ENCODE data around the gene MBD3L3. TPM values are rescaled to one million over a fixed set of nuclear protein-coding genes. Genes with fewer than 3 reads are reported as not detected.
"Not testable (repeated sequence)": the region's sequence is repeated elsewhere in the genome, so short reads cannot be mapped to it uniquely, and the experiment has no call there.

MBD3L3 gene
- total RNA-seq, 2 donors from 2014 or later: not detected

DNA sequence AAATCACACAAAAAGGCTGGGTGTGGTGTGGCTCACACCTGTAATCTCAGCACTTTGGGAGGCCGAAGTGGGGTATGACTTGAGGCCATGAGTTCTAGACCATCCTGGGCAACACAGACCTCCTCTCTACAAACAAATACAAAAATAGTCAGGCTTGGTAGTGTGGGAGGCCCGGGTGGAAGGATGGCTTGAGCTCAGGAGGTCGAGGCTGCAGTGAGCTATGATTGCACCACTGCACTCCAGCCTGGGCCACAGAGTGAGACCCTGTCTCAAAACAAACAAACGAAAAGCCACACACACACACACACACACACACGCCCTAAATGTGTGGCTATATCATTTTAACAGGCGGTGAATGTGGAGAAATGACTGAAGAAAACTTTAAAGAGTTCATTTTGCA lies 10.1 kb upstream of the MBD3L3 start:
- no peaks in the 10 kb centered on the region for H3K27me3 ChIP-seq (replicated peaks; ENCODE audit: insufficient read depth)

DNA sequence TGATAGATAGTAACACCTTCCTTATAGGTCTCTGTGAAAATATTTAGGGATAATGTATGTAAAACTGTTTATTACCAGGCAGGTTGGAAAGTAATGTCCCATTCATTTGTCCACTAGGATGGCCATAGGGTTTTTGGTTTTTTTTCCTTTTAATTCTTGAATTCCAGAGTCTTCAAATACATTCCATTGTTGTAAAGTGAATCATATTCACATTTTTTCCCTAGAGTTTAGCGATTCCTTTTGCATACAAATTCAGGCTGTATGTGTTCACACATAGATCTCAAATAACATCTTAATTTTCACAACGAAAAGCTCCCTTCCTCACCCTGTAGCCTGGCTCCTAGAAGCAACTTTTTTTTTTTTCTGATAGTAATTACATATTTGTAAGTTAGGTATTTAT lies 9.2 kb upstream of the MBD3L3 start:
- Histone ChIP-seq H3K4me1 (ENCODE audit: control insufficient read depth in 1 of 2, low read depth in 2 of 2) (peaks cover 4 to 11% of the 10 kb centered on the region in 2 donors), H3K27me3 (replicated peaks; ENCODE audit: insufficient read depth) (no peaks in the 10 kb centered on the region), H3K36me3 (peaks cover 11% of the 10 kb centered on the region), H3K27ac (no peak overlapping the region), H3K4me3 (no peak overlapping the region), H3K9me3 (no peaks in the 10 kb centered on the region)
- ATAC-seq (ENCODE audit: insufficient number of reproducible peaks, low FRiP score, low read depth): no peak
- TF ChIP-seq, protein P1, sequence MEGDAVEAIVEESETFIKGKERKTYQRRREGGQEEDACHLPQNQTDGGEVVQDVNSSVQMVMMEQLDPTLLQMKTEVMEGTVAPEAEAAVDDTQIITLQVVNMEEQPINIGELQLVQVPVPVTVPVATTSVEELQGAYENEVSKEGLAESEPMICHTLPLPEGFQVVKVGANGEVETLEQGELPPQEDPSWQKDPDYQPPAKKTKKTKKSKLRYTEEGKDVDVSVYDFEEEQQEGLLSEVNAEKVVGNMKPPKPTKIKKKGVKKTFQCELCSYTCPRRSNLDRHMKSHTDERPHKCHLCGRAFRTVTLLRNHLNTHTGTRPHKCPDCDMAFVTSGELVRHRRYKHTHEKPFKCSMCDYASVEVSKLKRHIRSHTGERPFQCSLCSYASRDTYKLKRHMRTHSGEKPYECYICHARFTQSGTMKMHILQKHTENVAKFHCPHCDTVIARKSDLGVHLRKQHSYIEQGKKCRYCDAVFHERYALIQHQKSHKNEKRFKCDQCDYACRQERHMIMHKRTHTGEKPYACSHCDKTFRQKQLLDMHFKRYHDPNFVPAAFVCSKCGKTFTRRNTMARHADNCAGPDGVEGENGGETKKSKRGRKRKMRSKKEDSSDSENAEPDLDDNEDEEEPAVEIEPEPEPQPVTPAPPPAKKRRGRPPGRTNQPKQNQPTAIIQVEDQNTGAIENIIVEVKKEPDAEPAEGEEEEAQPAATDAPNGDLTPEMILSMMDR (IDR thresholded peaks at IDR 0.05): no peak
- no peak for DNase-seq (ENCODE audit: low spot score)

More for the DNA sequence above, 10.1 kb upstream of the MBD3L3 start:
- ATAC-seq (ENCODE audit: insufficient number of reproducible peaks, low FRiP score, low read depth): no peak
- TF ChIP-seq, protein P1 (IDR thresholded peaks at IDR 0.05): no peak
- H3K4me1 ChIP-seq (ENCODE audit: control insufficient read depth in 1 of 2, low read depth in 2 of 2): peaks cover 4 to 11% of the 10 kb centered on the region in 2 donors
- H3K9me3 ChIP-seq: no peaks in the 10 kb centered on the region
- H3K27ac ChIP-seq: peak overlapping the region in 1 of 2 donors; percentile 2
- peaks cover 18% of the 10 kb centered on the region for H3K36me3 ChIP-seq
- DNase-seq (ENCODE audit: low spot score): no peak
- H3K4me3 ChIP-seq: peak overlapping the region; percentile 81

DNA sequence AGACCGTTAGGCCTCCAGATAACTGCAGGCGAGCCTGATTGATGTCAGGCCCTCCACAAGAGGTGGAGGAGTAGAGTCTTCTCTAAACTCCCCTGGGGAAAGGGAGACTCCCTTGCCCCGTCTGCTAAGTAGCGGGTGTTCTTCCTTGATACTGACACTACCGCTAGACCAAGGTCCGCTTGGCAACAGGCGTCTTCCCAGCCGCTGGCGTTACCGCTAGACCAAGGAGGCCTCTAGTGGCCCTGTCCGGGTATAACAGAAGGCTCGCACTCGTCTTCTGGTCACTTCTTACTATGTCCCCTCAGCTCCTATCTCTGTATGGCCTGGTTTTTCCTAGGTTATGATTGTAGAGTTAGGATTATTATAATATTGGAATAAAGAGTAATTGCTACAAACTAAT lies 8.6 kb upstream of the MBD3L3 start:
- H3K27me3 ChIP-seq (replicated peaks; ENCODE audit: insufficient read depth); H3K36me3 ChIP-seq; H3K27ac ChIP-seq; H3K4me3 ChIP-seq; H3K9me3 ChIP-seq; DNase-seq (ENCODE audit: low spot score); ATAC-seq (ENCODE audit: insufficient number of reproducible peaks, low FRiP score, low read depth): not testable (repeated sequence)
- peaks cover 4 to 11% of the 10 kb centered on the region in 2 donors for H3K4me1 ChIP-seq (ENCODE audit: control insufficient read depth in 1 of 2, low read depth in 2 of 2)

DNA sequence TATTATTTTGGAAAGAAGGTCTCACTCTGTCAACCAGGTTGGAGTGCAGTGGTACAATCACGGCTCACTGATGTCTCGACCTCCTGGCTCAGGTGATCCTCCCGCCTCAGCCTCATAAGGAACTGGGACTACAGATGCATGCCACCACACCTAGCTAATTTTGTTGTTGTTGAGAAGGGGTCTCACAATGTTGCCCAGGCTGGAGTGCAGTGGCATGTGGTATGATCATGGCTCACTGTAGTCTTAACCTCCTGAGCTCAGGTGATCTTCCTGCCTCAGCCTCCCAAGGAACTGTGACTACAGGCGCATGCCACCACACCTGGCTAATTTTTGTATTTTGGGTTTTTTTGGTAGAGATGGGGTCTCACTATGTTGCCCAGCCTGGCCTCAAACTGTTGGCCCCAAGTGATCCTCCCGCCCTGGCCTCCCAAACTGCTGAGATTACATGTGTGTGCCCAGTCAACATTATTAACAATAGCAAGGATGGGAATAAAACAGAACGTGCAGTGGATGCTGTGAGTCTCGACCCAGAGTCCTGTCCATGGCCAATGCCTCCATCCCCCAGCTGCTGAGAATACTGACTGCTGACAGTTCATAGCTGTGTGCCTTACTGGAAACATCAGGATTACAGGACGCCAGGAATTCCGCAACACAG lies 5.4 kb upstream of the MBD3L3 start:
- H3K4me3 ChIP-seq: no peak overlapping the region
- H3K27me3 ChIP-seq (replicated peaks; ENCODE audit: insufficient read depth): no peaks in the 10 kb centered on the region
- no peaks in the 10 kb centered on the region for H3K36me3 ChIP-seq
- H3K9me3 ChIP-seq: no peaks in the 10 kb centered on the region
- TF ChIP-seq, protein P1 (IDR thresholded peaks at IDR 0.05): no peak
- ATAC-seq (ENCODE audit: insufficient number of reproducible peaks, low FRiP score, low read depth): no peak
- H3K27ac ChIP-seq: no peak overlapping the region
- no peaks in the 10 kb centered on the region for H3K4me1 ChIP-seq (ENCODE audit: control insufficient read depth in 1 of 2, low read depth in 2 of 2)
- DNase-seq (ENCODE audit: low spot score): no peak

DNA sequence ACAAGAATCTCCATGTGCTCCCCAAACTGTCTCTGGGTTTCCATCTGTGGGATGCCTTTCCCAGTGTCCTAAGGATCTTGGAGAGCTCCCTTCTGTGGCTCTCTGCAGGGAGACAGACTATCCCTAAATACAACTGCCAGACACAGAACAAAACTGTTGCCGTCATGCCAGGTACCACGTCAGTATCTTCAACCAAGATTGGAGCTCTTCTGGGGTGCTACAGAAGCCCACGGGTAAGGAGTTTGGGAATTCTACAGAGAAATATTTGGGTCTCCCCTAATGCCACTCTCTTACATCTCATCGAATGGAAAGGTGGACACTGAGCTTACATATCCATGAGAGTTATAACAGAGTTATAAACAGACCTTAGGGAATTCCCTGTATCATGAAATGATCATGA lies 4.9 kb upstream of the MBD3L3 start:
- Histone ChIP-seq H3K27ac (no peak overlapping the region), H3K36me3 (no peaks in the 10 kb centered on the region), H3K4me3 (no peak overlapping the region), H3K4me1 (ENCODE audit: control insufficient read depth in 1 of 2, low read depth in 2 of 2) (no peaks in the 10 kb centered on the region), H3K9me3 (no peaks in the 10 kb centered on the region), H3K27me3 (replicated peaks; ENCODE audit: insufficient read depth) (no peaks in the 10 kb centered on the region)
- no peak for ATAC-seq (ENCODE audit: insufficient number of reproducible peaks, low FRiP score, low read depth)
- TF ChIP-seq, protein P1 (IDR thresholded peaks at IDR 0.05): no peak
- DNase-seq (ENCODE audit: low spot score): no peak

DNA sequence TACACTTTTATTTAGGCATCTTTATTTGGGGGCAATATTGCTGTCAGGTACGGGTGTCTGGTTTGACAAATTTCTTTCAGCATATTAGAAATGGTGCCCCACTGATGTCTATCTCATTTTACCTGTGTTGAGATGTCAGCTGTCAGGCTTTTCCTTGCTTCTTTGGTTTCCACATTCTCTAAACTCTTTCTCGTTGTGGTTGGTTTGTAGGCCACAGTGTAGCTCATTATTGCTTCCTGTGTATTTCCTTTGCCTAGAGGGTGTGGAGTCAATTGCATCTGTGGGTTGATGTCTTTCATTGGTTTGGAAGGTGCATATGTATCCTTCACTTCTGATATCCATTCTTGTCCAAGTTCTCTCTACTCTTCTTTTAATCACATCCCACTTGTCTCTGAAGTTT lies 1.5 kb upstream of the MBD3L3 start:
- ATAC-seq (ENCODE audit: insufficient number of reproducible peaks, low FRiP score, low read depth); H3K4me1 ChIP-seq (ENCODE audit: control insufficient read depth in 1 of 2, low read depth in 2 of 2); H3K27ac ChIP-seq; H3K27me3 ChIP-seq (replicated peaks; ENCODE audit: insufficient read depth); H3K36me3 ChIP-seq; H3K4me3 ChIP-seq; H3K9me3 ChIP-seq; DNase-seq (ENCODE audit: low spot score): not testable (repeated sequence)

DNA sequence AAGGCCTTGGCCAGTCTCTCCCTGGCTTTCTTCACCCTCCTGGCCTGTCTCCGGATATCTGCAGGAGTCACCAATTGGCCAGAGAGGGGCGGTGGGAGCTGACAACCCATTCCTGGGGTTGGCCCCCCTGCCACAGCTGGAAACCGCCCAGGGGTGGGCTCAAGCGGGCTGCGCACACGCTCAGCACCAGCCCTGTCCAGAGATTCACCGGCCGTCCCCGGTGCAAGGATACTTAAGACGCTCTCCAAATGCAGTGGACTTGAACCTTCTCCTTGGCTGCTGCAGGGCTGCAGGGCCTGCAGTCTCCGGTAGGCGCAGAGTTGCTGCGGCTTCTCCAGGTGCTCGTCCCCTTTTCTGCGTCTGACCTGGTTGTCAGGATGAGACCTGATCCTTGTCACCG lies 2.1 kb downstream of the MBD3L3 start:
- not testable (repeated sequence) for H3K9me3 ChIP-seq; H3K36me3 ChIP-seq; H3K27me3 ChIP-seq (replicated peaks; ENCODE audit: insufficient read depth); DNase-seq (ENCODE audit: low spot score); ATAC-seq (ENCODE audit: insufficient number of reproducible peaks, low FRiP score, low read depth); H3K4me3 ChIP-seq; H3K4me1 ChIP-seq (ENCODE audit: control insufficient read depth in 1 of 2, low read depth in 2 of 2); H3K27ac ChIP-seq

DNA sequence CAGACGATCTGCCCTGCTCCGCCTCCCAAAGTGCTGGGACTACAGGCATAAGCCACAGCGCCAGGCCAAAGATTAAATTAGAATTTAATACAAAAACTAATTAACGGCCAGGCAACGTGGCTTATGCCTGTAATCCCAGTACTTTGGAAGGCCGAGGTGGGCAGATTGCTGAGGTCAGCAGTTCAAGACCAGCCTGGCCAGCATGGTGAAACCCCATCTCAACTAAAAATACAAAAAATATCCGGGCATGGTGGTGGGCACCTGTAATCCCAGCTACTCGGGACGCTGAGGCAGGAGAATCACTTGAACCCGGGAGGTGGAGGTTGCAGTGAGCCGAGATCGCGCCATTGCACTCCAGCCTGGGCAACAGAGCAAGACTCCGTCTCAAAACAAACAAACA lies 2.8 kb downstream of the MBD3L3 start:
- not testable (repeated sequence) for H3K36me3 ChIP-seq; H3K9me3 ChIP-seq; H3K27ac ChIP-seq; ATAC-seq (ENCODE audit: insufficient number of reproducible peaks, low FRiP score, low read depth); H3K4me1 ChIP-seq (ENCODE audit: control insufficient read depth in 1 of 2, low read depth in 2 of 2); H3K27me3 ChIP-seq (replicated peaks; ENCODE audit: insufficient read depth); DNase-seq (ENCODE audit: low spot score); H3K4me3 ChIP-seq

DNA sequence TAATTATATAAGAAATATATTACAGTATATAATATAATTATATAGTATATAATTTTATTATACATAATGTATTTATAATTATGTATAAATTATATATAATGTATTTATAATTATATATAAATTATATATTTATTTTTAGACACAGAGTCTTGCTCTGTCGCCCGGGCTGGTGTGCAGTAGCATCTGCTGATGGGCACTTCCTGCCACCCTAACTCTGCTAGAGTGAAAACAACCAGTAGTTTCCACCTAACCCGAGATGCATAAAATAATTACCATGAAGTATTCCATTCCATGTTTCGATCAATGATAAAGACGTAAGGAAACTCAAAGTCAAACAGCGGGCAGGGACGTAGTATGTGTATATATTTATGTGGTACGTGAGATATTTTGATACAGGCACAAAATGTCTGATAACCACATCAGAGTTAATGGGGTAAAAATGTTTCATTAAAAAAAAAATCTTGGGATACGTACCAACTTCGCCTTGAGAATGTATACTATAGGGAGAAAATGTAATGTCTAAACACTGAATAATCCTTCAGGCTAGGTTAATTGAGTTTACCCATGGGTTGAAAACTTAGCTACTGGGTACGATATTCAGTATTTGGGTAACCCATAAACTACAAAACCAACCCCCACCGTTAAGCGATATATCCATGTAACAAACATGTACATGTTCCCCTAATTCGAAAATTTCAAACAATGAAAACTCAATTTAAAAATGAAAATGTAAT lies 3.7 kb downstream of the MBD3L3 start:
- H3K27me3 ChIP-seq (replicated peaks; ENCODE audit: insufficient read depth); H3K27ac ChIP-seq; H3K36me3 ChIP-seq; H3K4me3 ChIP-seq; H3K4me1 ChIP-seq (ENCODE audit: control insufficient read depth in 1 of 2, low read depth in 2 of 2); ATAC-seq (ENCODE audit: insufficient number of reproducible peaks, low FRiP score, low read depth); H3K9me3 ChIP-seq; DNase-seq (ENCODE audit: low spot score): not testable (repeated sequence)
